Measurements from ENCODE around the gene FOXP1. TPM values are rescaled to one million over a fixed set of nuclear protein-coding genes. Genes with fewer than 3 reads are reported as not detected.

FOXP1 gene
- total RNA-seq, 4 donors from 2014 or later = 13.2 to 46.6 (median 29.2) TPM

DNA sequence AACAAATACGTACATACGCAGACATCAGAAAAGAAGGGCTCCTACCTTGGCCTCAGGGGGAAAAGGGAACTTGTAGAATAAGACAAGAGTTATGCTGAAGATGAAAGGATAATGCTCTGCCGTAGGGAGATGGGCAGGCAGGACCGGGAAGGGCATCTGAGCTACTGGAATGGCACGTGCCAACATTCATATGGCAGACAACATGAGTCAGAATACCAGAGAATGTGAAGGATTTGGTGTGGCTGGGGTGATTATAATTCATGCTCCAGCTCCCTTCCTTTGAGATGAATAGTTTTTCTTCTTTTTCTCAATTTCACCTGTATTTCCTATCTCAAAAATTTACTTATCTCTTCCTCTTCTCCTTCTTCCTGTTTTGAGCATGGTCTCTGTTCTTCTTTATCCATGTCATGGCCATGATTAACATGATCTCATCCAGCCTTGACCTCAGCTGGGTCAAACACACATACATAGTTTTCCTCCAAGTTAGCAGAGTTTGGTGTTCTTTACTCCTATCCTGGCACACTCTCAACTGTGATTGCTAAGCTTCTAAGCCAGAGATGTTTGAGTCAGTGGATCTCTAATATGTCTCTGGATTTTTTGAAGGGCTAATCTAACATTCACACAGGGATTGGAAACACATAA lies 507.0 kb downstream of the FOXP1 start:
- Histone ChIP-seq H3K36me3 (no peaks in the 10 kb centered on the region), H3K27me3 (no peaks in the 10 kb centered on the region), H3K9me3 (no peaks in the 10 kb centered on the region), H3K27ac (no peak overlapping the region), H3K4me1 (peaks cover 0 to 4% of the 10 kb centered on the region in 2 donors), H3K4me3 (no peak overlapping the region)
- DNase-seq = no peak
- in situ Hi-C loops (cut with MboI; ENCODE audit: low sequenced_read_pairs in 4 of 4) = loop anchor here in 1 of 4 donors (25.0 kb wide), 1 partner anchor 539 kb away; no protein-coding TSS in a partner anchor
- TF ChIP-seq POLR2A (IDR thresholded peaks at IDR 0.05) = no peak
- intact Hi-C loops (cut with DNase I; ENCODE audit: low total_unique reads) = no loop called here
- no peak for ATAC-seq

DNA sequence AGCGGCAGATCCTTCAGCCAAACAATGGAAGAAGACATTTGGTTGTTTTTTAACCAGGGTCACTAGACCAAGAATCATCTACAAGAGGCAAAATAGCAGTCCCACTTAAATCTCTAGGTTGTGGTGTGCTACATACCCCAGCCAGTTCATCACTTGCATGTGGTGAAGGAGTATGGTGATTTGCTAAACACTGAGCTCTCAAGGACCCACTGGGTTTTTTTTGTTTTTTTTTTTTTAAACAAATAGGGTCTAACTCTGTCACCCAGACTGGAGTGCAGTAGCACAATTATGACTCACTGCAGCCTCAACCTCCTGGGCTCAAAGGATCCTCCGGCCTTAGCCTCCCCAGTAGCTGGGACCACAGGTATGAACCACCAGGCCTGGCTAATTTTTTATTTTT lies 508.0 kb downstream of the FOXP1 start:
- peaks cover 0 to 4% of the 10 kb centered on the region in 2 donors for H3K4me1 ChIP-seq
- no peak overlapping the region for H3K27ac ChIP-seq
- ATAC-seq (no peak), DNase-seq (no peak)
- no peaks in the 10 kb centered on the region for H3K36me3 ChIP-seq
- H3K9me3 ChIP-seq = no peaks in the 10 kb centered on the region
- H3K4me3 ChIP-seq = no peak overlapping the region
- H3K27me3 ChIP-seq = no peaks in the 10 kb centered on the region
- in situ Hi-C loops (cut with MboI; ENCODE audit: low sequenced_read_pairs in 4 of 4) (loop anchor here in 1 of 4 donors (25.0 kb wide), 1 partner anchor 538 kb away; no protein-coding TSS in a partner anchor), intact Hi-C loops (cut with DNase I; ENCODE audit: low total_unique reads) (no loop called here)
- TF ChIP-seq POLR2A (IDR thresholded peaks at IDR 0.05) = no peak
- TF ChIP-seq, protein P1, sequence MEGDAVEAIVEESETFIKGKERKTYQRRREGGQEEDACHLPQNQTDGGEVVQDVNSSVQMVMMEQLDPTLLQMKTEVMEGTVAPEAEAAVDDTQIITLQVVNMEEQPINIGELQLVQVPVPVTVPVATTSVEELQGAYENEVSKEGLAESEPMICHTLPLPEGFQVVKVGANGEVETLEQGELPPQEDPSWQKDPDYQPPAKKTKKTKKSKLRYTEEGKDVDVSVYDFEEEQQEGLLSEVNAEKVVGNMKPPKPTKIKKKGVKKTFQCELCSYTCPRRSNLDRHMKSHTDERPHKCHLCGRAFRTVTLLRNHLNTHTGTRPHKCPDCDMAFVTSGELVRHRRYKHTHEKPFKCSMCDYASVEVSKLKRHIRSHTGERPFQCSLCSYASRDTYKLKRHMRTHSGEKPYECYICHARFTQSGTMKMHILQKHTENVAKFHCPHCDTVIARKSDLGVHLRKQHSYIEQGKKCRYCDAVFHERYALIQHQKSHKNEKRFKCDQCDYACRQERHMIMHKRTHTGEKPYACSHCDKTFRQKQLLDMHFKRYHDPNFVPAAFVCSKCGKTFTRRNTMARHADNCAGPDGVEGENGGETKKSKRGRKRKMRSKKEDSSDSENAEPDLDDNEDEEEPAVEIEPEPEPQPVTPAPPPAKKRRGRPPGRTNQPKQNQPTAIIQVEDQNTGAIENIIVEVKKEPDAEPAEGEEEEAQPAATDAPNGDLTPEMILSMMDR (IDR thresholded peaks at IDR 0.05 in 4 of 5, conservative IDR thresholded peaks at IDR 0.05 in 1 of 5) = no peak

DNA sequence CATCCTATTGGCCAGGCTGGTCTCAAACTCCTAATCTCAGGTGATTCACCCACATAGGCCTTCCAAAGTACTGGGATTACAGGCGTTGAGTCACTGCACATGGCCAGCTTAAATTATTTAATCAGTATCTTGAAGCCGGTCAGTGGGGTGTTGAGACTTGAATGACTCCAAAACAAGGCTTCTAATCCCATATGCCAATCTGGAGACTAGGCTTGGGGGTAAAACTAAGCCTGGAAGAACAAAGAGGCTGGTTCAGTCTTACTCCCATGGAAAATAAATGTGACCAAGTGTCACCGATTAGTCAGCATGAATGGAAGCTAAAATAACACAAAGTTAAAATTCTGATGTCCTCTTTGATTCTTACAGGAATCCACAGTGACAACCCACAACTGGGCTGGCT lies 509.1 kb downstream of the FOXP1 start:
- Histone ChIP-seq H3K4me1 (peaks cover 4% of the 10 kb centered on the region in 2 donors), H3K9me3 (no peaks in the 10 kb centered on the region), H3K27ac (no peak overlapping the region), H3K36me3 (no peaks in the 10 kb centered on the region), H3K27me3 (no peaks in the 10 kb centered on the region), H3K4me3 (no peak overlapping the region)
- TF ChIP-seq POLR2A (IDR thresholded peaks at IDR 0.05) = no peak
- TF ChIP-seq, protein P1 (IDR thresholded peaks at IDR 0.05 in 4 of 5, conservative IDR thresholded peaks at IDR 0.05 in 1 of 5) = no peak
- intact Hi-C loops (cut with DNase I; ENCODE audit: low total_unique reads) = no loop called here
- ATAC-seq (no peak), DNase-seq (no peak)
- in situ Hi-C loops (cut with MboI; ENCODE audit: low sequenced_read_pairs in 4 of 4) = no loop called here

DNA sequence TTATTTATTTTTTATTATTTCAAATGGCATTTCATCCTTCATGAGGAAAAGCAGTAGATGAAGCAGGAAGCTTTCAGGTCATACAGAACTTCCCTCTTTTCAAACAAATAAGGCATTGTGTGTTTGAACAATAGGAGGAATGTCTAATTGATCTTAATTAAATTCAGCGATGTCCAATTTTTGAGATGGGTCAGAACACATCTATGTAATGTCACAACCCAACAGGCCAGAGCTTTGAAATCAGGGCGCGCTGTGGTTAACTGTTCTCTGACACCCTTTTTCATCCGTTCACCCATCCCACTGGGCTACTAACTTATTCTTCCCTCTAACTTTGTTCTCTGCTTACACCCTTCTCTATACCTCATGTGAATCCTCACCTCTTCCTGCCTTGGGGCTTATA lies 510.5 kb downstream of the FOXP1 start:
- no peak overlapping the region for H3K4me3 ChIP-seq
- H3K36me3 ChIP-seq = no peaks in the 10 kb centered on the region
- DNase-seq = no peak
- H3K27me3 ChIP-seq = no peaks in the 10 kb centered on the region
- ATAC-seq = no peak
- H3K27ac ChIP-seq = no peak overlapping the region
- intact Hi-C loops (cut with DNase I; ENCODE audit: low total_unique reads) = no loop called here
- peaks cover 4 to 6% of the 10 kb centered on the region in 2 donors for H3K4me1 ChIP-seq
- no peaks in the 10 kb centered on the region for H3K9me3 ChIP-seq
- in situ Hi-C loops (cut with MboI; ENCODE audit: low sequenced_read_pairs in 4 of 4) = no loop called here
- TF ChIP-seq POLR2A (IDR thresholded peaks at IDR 0.05) = no peak
- TF ChIP-seq, protein P1 (IDR thresholded peaks at IDR 0.05 in 4 of 5, conservative IDR thresholded peaks at IDR 0.05 in 1 of 5) = no peak

DNA sequence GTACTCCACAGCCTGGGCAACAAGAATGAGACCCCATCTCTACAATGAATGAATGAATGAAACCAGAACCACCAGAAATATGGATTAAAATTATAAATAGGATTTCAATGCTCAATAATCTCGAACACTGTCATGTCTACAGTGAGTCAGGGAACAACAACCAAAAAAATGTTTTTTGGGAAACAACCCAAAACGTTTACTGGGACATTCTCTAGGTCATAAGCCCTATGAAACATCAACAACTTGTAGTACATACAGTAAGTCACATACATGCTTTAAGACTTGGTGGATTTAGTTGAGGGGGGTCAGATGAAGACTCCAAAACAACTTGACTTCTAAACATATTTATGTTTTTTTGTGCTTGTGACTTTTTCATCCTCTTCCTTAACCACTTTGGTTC lies 511.2 kb downstream of the FOXP1 start:
- Histone ChIP-seq H3K36me3 (no peaks in the 10 kb centered on the region), H3K27ac (no peak overlapping the region), H3K27me3 (no peaks in the 10 kb centered on the region), H3K4me1 (peaks cover 4 to 11% of the 10 kb centered on the region in 2 donors), H3K4me3 (no peak overlapping the region), H3K9me3 (no peaks in the 10 kb centered on the region)
- DNase-seq (no peak), ATAC-seq (no peak)
- TF ChIP-seq, protein P1 (IDR thresholded peaks at IDR 0.05 in 4 of 5, conservative IDR thresholded peaks at IDR 0.05 in 1 of 5) = no peak
- TF ChIP-seq POLR2A (IDR thresholded peaks at IDR 0.05) = no peak
- intact Hi-C loops (cut with DNase I; ENCODE audit: low total_unique reads) (no loop called here), in situ Hi-C loops (cut with MboI; ENCODE audit: low sequenced_read_pairs in 4 of 4) (no loop called here)
